ENCODE measurements around the gene RHEBL1.

DNA sequence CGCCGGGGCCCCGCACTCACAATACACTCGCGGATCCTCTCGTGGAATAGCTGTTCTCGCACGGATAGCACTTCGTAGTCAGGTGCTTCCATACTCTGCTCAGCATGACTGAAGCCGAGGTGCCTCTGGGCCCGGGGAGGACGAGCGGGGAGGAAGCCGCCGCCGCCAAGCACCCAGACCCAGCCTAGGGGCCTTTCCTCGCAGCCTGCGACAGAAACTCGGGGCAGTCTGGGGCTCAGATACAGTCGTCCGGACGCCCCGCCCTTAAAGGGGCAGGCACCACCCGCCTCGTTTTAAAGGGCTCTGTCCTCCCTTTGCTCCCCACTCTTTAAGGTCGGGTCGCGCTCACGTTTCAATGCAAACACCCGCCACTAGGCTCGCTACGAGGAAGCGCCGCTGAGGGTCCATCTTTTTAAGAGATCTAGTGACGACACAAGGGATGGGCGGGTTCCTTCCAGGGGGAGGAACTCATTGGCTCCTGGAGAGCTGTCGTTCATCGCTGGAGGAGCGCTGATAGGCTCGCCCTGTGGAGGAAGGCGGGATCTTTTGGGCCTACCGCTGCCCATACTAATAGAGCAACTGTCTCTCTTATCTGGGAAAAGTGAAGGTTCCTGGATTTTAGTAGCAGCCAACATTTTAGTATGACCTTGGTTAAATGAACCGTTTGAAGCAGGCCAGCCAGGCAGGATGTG, 40.8 kb upstream of the RHEBL1 start, which contains the start of gene LMBR1L:
- peak; percentile 49; the same call in 1 of the 2 replicates for TF ChIP-seq CTCF (conservative IDR thresholded peaks at IDR 0.05; ENCODE audit: low read depth, low read length)
- TF ChIP-seq EZH2 (IDR thresholded peaks at IDR 0.05; ENCODE audit: borderline replicate concordance, low read depth, low read length, poor library complexity, severe bottlenecking) = no peak

Measured in A673 (cell line).